Neutrophil (primary cell): ENCODE results near the gene CACNA1D.

ENCODE experiments used
- H3K27ac ChIP-seq: fragments of 200-600 bp; sonication (generic); 2 replicates; pipeline ENCODE4 v1.5.1; 2016; ENCODE audit warnings: mild to moderate bottlenecking, moderate library complexity
- H3K27me3 ChIP-seq: fragments of 200-600 bp; sonication (generic); 2 replicates; pipeline ENCODE4 v1.6.0; 2016; ENCODE audit warnings: mild to moderate bottlenecking
- H3K36me3 ChIP-seq: fragments of 200-600 bp; sonication (generic); 2 replicates; pipeline ENCODE4 v1.5.1; 2017
- H3K4me1 ChIP-seq, 2 experiments: fragments of 200-600 bp in 1 of 2; sonication (generic) in 1 of 2; 1 replicate in 1 of 2; 2 replicates in 1 of 2; pipeline versions ENCODE4 v1.5.1 to v1.6.1; 2013 to 2016; ENCODE audit warnings: low read depth in 1 of 2, low read length in 1 of 2, mild to moderate bottlenecking in 1 of 2, moderate library complexity in 1 of 2; ENCODE audit not compliant: control insufficient read depth in 1 of 2, insufficient read depth in 1 of 2
- H3K4me3 ChIP-seq, 2 experiments: fragments of 200-600 bp in 1 of 2; sonication (generic) in 1 of 2; 1 replicate in 1 of 2; 2 replicates in 1 of 2; pipeline ENCODE4 v1.5.1; 2013 to 2016; ENCODE audit warnings: low read depth in 1 of 2, low read length in 1 of 2, mild to moderate bottlenecking in 1 of 2, moderate library complexity in 1 of 2
- H3K9me3 ChIP-seq: fragments of 200-600 bp; sonication (generic); 2 replicates; pipeline ENCODE4 v1.5.1; 2016
- TF ChIP-seq, protein P1 (sequence below): fragments of 200-600 bp; sonication (generic); IDR thresholded peaks from 2 replicates; pipeline ENCODE4 v1.5.1; 2016; ENCODE audit warnings: antibody characterized with exemption

The CACNA1D gene

DNA sequence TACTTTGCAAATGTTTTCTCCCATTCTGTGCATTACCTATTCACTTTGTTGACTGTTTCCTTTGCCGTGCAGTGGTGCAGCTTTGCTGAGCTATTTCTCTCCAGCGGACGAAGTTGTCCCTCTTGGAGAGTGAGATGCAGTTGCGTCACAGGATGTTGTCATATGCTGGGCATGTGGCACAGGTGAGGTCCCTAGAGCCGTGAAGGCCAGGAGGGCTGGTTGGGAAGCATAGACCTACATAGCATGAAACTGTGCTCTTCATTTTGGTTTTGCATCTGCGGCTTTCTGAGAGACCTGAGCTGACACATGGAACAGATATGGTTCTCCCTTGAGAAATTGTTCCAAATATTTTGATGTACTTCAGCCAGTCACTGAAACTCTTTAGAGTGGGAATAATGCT, 108.5 kb downstream of the CACNA1D start:
- Histone ChIP-seq H3K27ac (no peak overlapping the region), H3K27me3 (peaks cover 4% of the 10 kb centered on the region), H3K4me1 (no peaks in the 10 kb centered on the region), H3K36me3 (no peaks in the 10 kb centered on the region), H3K9me3 (no peaks in the 10 kb centered on the region), H3K4me3 (no peak overlapping the region)
- TF ChIP-seq, protein P1, sequence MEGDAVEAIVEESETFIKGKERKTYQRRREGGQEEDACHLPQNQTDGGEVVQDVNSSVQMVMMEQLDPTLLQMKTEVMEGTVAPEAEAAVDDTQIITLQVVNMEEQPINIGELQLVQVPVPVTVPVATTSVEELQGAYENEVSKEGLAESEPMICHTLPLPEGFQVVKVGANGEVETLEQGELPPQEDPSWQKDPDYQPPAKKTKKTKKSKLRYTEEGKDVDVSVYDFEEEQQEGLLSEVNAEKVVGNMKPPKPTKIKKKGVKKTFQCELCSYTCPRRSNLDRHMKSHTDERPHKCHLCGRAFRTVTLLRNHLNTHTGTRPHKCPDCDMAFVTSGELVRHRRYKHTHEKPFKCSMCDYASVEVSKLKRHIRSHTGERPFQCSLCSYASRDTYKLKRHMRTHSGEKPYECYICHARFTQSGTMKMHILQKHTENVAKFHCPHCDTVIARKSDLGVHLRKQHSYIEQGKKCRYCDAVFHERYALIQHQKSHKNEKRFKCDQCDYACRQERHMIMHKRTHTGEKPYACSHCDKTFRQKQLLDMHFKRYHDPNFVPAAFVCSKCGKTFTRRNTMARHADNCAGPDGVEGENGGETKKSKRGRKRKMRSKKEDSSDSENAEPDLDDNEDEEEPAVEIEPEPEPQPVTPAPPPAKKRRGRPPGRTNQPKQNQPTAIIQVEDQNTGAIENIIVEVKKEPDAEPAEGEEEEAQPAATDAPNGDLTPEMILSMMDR = no peak

DNA sequence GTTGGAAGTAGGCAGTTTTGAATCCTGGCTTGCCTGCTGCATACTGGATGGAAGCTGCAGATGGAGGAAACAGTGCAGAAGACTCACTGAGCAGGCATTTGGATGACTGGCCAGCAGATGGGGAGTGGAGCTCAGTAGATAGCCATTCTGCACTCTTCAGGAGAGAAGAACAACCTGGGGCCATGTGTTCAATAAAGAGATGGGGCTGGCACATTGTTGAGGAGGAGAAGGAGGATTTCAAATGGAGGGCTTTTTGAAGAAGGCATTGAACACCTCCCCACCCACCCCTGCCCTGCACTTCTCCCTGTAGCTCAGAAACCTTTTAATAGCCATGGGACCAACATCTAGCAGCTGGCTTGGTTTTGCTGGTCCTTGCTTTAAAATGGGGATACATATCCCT, 109.8 kb downstream of the CACNA1D start:
- H3K4me3 ChIP-seq = no peak overlapping the region
- no peak overlapping the region for H3K27ac ChIP-seq
- H3K27me3 ChIP-seq = peaks cover 4% of the 10 kb centered on the region
- TF ChIP-seq, protein P1 = no peak
- no peaks in the 10 kb centered on the region for H3K4me1 ChIP-seq
- H3K36me3 ChIP-seq = no peaks in the 10 kb centered on the region
- H3K9me3 ChIP-seq = no peaks in the 10 kb centered on the region

DNA sequence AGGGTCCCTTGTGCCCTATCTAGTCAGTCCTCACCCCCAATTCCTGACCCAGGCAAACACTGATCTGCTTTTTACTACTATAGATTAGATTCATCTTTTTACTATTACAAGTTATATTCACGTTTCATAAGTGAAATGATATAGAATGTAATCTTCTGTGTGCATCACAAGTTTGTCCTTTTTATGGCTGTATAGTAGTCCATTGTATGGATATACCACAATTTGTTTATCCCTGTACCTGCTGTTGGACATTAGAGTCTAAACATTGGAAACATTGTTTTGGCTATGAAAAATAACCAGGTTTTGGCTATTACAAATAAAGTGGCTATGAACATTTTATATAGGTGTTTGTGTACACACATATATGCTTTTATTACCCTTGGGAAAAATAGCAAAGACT, 112.4 kb downstream of the CACNA1D start:
- H3K9me3 ChIP-seq = no peaks in the 10 kb centered on the region
- H3K36me3 ChIP-seq = no peaks in the 10 kb centered on the region
- TF ChIP-seq, protein P1 = no peak
- no peak overlapping the region for H3K4me3 ChIP-seq
- H3K4me1 ChIP-seq = no peaks in the 10 kb centered on the region
- H3K27me3 ChIP-seq = peaks cover 10% of the 10 kb centered on the region
- no peak overlapping the region for H3K27ac ChIP-seq

DNA sequence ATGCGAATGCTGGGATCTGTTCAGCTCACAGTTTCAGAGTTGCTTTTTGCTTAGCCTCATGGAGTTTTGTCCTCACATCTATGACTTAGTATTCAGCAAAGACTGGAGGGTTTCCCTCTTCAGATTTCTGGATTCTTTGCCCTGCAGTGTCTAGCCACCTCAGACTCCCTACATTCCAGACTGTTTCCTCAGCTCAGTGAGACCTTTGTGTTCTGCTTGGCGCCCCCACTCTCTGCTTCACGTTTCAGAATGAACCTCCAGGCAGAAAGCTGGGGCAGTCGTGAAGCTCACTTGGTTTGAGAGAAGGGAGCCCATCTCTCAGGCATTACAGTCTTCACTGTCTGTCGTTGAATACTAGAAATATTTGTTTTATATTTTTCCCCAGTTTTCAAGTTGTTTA, 118.1 kb downstream of the CACNA1D start:
- Histone ChIP-seq H3K27me3 (peaks cover 19% of the 10 kb centered on the region), H3K36me3 (no peaks in the 10 kb centered on the region), H3K9me3 (no peaks in the 10 kb centered on the region), H3K4me1 (no peaks in the 10 kb centered on the region), H3K4me3 (no peak overlapping the region), H3K27ac (no peak overlapping the region)
- TF ChIP-seq, protein P1 = no peak

DNA sequence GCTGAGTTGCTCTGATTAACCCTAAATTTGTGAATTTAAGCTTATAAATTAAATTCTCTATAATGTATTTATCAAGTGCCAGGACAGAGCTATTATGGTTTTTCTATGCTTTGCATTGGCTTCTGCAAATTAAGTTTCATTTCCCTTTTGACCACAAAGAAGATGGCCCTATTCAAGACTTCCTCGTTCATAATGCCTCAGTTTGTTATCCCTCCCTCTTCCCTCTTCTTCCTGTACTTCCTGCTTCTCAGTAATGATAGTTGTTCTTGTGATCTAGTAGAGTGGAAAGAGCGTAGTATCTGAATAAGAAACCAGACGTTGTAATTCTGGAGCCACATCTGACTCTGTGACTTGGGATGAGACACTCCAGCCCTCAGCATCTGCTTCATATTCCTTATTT, 118.7 kb downstream of the CACNA1D start:
- H3K4me1 ChIP-seq = no peaks in the 10 kb centered on the region
- TF ChIP-seq, protein P1 = no peak
- H3K4me3 ChIP-seq = no peak overlapping the region
- no peak overlapping the region for H3K27ac ChIP-seq
- H3K36me3 ChIP-seq = no peaks in the 10 kb centered on the region
- H3K9me3 ChIP-seq = no peaks in the 10 kb centered on the region
- peaks cover 23% of the 10 kb centered on the region for H3K27me3 ChIP-seq

DNA sequence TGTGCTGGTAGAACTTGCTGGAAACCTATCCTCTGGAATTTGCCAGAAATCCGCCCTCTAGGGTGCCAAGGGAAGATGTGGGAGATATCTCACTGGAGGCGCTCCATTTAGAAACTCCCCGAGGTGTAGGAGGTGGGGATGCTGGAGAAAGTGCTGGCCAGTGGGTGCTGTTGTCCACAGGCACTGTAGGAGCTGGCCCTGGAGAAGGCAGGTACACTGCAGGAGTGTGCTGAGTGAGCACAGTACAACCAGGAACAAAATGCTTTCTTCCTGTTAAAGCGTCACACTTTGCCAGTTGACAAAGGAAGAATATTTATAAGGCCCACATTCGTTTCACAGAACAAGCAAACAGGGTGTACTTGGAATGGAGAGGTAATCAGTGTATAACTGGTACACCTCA, 119.9 kb downstream of the CACNA1D start:
- Histone ChIP-seq H3K9me3 (no peaks in the 10 kb centered on the region), H3K4me3 (no peak overlapping the region), H3K36me3 (no peaks in the 10 kb centered on the region), H3K27ac (no peak overlapping the region), H3K4me1 (no peaks in the 10 kb centered on the region), H3K27me3 (peaks cover 35% of the 10 kb centered on the region)
- TF ChIP-seq, protein P1 = no peak
